Fibroblast of mammary gland (primary cell): ENCODE results near the gene PSD.

Experiments used
- DNase-seq: peaks from one replicate; pipeline ENCODE4 v3.0.0-alpha.2; 2010; ENCODE audit warnings: low read depth
- H3K4me3 ChIP-seq: 2 replicates; pipeline ENCODE4 v1.5.1; 2011; ENCODE audit warnings: low read depth, mild to moderate bottlenecking, low read length, moderate library complexity; ENCODE audit not compliant: control insufficient read depth
- TF ChIP-seq, protein P1 (sequence below): conservative IDR thresholded peaks from 2 replicates; pipeline ENCODE4 v1.5.1; 2011; ENCODE audit warnings: low read depth, low read length, inconsistent platforms; ENCODE audit not compliant: control insufficient read depth, insufficient read depth

PSD gene

GRCh38 chr10:102434394-102435132 is 16.0 kb upstream of the PSD start:
- H3K4me3 ChIP-seq = no peak overlapping the region
- peak; percentile 81 for DNase-seq
- TF ChIP-seq, protein P1, sequence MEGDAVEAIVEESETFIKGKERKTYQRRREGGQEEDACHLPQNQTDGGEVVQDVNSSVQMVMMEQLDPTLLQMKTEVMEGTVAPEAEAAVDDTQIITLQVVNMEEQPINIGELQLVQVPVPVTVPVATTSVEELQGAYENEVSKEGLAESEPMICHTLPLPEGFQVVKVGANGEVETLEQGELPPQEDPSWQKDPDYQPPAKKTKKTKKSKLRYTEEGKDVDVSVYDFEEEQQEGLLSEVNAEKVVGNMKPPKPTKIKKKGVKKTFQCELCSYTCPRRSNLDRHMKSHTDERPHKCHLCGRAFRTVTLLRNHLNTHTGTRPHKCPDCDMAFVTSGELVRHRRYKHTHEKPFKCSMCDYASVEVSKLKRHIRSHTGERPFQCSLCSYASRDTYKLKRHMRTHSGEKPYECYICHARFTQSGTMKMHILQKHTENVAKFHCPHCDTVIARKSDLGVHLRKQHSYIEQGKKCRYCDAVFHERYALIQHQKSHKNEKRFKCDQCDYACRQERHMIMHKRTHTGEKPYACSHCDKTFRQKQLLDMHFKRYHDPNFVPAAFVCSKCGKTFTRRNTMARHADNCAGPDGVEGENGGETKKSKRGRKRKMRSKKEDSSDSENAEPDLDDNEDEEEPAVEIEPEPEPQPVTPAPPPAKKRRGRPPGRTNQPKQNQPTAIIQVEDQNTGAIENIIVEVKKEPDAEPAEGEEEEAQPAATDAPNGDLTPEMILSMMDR = no peak

DNA sequence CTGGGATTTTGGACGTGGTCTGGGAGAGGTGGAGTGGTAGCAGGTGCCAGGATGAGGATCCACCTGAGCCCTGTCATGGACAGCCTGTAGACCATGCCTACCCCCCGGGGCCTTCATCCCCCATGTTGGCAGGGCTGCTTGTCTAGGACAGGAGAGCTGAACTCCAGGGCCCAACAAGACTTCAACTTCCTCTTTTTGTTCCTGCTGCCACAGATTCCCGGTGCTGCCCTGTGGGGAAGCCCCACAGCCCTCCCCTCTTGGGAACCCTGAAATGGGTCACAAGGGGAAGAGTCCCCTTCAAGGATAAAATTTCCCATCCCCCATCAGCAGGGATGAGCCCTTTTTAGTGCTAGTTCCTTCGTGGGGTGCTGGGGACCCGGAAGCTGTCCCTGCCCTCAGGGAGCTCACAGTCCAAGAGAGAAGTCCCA is 15.0 kb upstream of the PSD start:
- TF ChIP-seq, protein P1 = no peak
- no peak for DNase-seq
- H3K4me3 ChIP-seq = no peak overlapping the region

GRCh38 chr10:102432162-102432950 is 13.8 kb upstream of the PSD start, which contains the start of gene CUEDC2:
Gene CUEDC2, minus strand, starts transcription at chr10:102432574. Its CDS starts 7,386 bp downstream, at chr10:102425188.
- peak; percentile 97 for DNase-seq
- H3K4me3 ChIP-seq = peak within 1 kb of the TSS; percentile 92
- TF ChIP-seq, protein P1 = no peak

GRCh38 chr10:102431452-102432124 is 13.0 kb upstream of the PSD start:
- DNase-seq = peak; percentile 58
- TF ChIP-seq, protein P1 = no peak

GRCh38 chr10:102429468-102429867 is 10.9 kb upstream of the PSD start:
- no peak overlapping the region for H3K4me3 ChIP-seq
- DNase-seq = no peak
- TF ChIP-seq, protein P1 = no peak

More at GRCh38 chr10:102431452-102432124, 13.0 kb upstream of the PSD start:
- H3K4me3 ChIP-seq = peak overlapping the region; percentile 92

DNA sequence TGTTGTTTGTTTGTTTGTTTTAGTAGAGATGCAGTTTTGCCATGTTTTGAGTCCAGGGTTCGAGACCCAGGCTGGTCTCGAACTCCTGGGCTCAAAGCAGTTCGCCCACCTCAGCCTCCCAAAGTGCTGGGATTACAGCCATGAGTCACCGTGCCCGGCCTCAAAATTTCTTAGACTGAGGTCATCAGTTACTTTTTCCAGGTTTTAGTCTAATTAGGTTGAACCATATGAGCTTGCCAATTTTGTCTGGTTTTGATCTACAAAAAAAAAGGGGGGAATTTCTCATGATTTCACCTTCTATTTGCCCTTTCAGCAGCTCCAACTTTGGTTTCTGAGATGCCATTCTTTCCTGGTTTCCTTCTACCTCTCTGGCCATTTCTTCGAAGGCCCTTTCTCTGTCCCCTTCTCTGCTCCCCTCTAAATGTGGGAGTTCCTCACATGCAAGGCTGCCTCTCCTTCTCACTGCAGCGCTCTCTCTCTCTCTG is 8.3 kb upstream of the PSD start:
- peak; percentile 50 for DNase-seq
- TF ChIP-seq, protein P1 = no peak
- H3K4me3 ChIP-seq = no peak overlapping the region
